Measurements from ENCODE around the gene TLN1.

- TF ChIP-seq CEBPB (IDR thresholded peaks at IDR 0.05) (no peak), BHLHE40 (IDR thresholded peaks at IDR 0.05; ENCODE audit: low read depth, low read length) (no peak), RFX5 (IDR thresholded peaks at IDR 0.05) (no peak)
Observed at GRCh38 chr9:35750256-35750531, 18.2 kb upstream of the TLN1 start.

All from A549 (cell line).